Measurements from ENCODE around the gene DAAM1.

The DAAM1 gene

GRCh38 chr14:59318908-59319307 lies 130.4 kb downstream of the DAAM1 start:
- DNase-seq: no peak

- DNase-seq: peak; percentile 52
Observed at GRCh38 chr14:59320361-59320760, 131.9 kb downstream of the DAAM1 start.

DNA sequence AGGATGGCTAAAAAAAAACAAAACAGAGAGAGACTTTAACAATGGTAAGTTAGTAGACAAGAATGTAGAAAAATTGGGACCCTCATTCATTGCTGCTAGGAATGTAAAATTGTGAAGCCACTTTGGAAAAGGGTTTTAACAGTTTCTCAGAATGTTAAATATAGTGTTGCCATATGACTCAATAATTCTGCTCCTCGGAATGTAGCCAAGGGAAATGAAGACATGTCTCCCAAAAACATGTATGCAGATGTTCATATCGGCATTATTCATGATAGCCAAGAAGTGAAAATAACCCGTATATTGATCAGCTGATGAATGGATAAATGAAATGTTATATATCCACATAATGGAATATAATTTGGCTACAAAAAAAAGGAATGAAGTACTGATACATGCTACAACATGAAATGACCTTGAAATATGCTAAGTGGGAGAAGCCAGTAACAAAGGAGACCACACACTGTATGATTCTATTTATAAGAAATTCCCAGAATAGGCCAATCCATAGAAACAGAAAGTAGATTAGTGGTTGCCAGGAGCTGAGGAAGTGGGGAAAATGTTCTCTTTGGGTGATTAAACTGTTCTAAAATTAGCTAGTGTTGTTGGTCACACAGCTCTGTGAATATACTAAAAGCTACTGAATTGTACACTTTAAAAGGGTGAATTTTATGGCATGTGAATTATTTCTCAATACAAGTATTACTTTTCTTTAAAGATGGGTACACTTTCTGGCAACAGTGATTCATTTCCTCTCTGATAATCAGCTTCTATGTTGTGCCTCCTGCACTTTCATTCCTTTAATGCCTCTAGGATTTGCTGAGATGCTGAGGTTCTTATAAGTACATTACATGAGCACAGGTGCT lies 132.5 kb downstream of the DAAM1 start:
- DNase-seq: peak; percentile 80

GRCh38 chr14:59321626-59321949 lies 133.1 kb downstream of the DAAM1 start:
- no peak for DNase-seq

DNA sequence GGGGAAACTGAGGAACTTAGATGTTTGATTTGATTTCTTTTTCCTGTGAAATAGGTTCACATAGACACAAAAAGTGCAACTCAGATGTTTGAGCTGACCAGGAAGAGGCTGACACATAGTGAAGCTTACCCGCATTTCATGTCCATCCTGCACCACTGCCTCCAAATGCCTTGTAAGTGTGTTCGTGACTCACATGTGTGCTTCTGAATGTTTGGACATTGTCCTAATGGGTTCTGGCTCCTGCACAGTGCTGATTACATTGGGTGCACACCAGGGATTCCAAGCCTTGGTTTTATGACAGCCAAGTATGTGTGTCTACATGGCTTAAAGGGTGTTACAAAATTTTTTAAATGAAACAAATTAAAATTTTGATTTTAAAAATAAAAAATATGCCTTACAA lies 137.4 kb downstream of the DAAM1 start:
- DNase-seq: no peak

DNA sequence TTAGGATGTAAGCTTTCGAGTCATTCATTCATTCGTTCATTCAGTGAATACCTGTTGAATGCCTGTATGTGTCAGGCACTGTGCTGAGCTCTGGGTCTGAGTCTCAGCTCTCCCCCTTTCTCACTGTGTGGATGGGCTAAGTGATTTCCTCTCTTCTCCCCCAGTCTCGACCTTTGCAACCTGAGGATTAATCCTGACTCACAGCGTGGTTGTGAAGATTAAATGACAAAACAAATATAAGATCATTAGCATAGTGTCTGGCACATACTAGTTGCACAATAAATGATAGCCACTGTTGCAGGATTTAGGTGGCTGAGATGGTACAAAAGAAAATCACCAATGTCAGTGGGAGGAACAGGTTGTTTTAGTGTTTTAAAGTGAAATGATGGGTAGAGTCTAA lies 140.0 kb downstream of the DAAM1 start:
- DNase-seq: no peak

GRCh38 chr14:59330455-59330854 lies 142.0 kb downstream of the DAAM1 start:
- DNase-seq: no peak

GRCh38 chr14:59331217-59331616 lies 142.8 kb downstream of the DAAM1 start:
- no peak for DNase-seq

DNA sequence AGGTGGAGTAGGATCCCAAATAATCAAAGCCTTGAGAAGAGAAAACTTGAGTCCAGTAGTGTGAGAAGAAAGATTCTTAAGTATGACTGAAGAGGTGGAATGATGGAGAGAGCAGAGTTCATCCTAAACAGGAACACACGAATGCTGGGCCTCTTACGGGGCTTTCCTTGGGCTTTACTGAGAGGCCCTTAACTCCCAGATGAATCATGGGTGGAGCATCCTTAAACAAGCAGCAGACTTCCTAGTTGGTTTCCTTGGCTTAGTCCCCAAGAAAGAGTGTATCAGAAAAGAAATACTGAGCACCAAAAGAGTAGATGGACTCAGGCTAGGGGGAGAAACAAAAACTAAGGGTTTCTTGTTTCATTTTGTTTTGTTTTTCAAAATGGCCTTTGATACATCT lies 144.3 kb downstream of the DAAM1 start:
- DNase-seq: no peak

GRCh38 chr14:59333235-59333634 lies 144.8 kb downstream of the DAAM1 start:
- DNase-seq: no peak

DNA sequence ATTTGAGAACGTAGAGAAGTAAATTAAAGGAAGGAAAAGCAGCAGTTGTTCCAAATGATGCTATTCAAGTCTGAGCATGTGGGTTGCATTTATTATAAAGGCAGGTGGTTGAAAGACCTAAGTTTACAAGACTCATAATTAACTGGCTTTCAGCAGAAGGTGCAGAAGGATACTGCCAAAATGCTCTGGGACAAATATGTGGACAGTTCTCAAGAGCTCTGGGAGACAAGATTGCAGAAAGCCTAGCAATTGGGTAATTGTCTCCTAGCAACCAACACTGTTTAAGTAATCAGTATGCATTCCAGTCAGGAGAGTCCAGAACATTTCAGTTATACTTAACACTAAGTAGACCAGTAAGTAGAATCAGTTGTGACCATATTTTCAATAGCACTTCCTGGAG lies 145.2 kb downstream of the DAAM1 start:
- peak; percentile 32 for DNase-seq

DNA sequence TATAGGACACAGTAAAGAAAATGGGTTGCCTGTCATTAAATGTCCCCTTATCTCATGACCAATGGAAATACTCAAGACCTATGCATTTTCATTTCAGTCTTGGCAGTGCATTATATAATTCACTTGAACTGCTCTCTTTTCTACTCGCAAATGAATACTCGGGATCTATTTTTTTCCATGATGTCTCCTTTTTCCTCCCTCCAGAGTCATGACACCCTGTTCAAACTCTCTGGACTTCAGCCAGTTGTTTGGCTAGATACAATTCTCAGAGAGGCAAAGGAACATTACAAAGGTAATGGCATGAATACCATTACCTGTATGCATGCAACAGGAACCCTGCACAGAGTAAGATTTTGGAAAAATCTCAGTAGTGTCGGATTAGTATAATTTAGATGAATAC lies 145.8 kb downstream of the DAAM1 start:
- DNase-seq: no peak

DNA sequence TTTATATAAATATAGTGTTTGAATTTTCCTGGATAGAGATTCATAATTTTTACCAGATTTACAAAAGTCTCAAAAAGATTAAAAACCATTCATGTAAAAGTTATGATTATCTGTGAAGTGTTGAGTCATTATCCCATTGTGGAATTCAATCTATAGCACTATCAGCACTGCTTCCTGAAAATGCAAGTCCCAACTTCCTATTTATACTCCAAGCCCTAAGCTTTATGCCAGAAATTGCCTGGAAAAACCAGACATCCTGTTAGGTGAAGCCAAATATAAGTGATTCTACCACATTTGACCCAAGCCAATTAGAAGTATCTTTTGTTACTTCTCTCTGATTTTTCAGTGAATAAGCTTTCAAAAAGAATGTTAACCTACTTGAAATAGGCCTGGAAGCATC lies 147.6 kb downstream of the DAAM1 start:
- no peak for DNase-seq

DNA sequence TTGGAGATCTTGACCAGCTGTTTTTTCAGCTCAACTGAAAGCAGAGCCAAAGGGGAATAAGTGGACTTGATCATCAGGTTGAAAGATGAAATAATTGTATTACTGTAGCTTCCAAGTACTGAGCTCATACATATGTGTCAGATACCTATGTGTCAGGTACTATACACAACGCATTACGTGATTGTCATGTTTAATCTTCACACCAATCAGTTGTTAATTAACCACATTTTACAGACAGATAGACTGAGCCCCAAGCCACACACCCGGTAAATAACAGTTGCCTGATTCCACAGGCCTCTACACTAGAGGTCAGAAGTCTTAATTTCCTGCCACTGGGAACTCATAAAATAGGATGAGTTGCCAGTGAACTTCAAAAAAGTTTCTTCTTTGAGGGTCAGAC lies 148.2 kb downstream of the DAAM1 start:
- no peak for DNase-seq

GRCh38 chr14:59337141-59337611 lies 148.7 kb downstream of the DAAM1 start:
- peak; percentile 60 for DNase-seq

DNA sequence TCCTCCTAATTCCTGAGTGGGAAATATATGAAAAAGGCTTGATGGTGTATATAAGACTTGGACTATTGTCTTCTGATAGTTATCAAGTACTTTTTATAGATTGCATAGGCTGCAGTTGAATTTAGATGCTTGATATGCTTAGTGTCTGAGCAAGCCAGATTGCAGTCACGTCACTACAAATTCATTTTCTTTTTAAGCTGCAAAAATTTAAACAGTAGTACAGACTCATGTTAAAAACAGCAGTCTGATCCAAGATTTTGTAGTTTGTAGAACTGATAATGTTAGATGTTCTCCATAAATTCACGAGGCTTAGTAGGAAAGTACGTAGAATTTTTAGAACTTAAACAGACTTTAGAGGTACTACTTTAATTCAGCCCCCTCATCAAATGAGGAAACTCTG lies 150.3 kb downstream of the DAAM1 start:
- DNase-seq: no peak

DNA sequence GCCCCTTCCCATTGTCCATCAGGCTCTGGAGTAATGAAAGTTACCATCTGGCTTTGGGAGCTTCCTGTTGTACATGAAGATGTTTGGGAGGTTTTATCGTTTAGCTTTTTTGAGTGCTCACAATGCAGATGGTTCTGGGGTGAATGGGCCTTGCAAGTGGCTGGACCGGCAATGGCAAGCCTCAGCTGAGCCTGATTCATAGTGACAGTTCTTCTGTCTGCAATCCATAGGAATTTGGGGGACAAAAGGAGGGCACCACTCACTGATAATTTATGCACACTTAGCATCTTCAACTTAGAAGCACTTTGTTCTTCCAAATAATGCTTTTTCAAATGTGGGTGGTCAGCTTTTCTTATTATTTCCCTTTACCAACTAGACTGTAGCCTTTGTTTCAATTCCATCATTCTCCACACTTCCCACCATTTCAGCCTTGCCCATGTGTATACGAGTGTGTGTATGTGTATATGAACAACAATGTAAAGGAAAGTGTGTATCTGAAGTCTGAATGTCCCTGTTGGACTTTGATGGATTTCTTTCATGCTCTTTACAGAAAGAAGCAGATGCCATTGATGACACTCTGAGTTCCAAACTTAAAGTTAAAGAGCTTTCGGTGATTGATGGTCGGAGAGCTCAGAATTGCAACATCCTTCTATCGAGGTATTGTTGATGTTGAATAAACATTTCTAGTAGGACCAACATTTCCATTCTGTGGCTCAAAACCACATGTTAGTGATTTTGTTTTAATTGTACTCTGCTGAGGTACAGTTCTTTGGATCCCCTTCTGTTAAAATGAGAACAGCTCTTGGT lies 151.3 kb downstream of the DAAM1 start:
- DNase-seq: no peak

- no peak for DNase-seq
Observed at GRCh38 chr14:59341858-59342477, 153.5 kb downstream of the DAAM1 start.

GRCh38 chr14:59342516-59343484 lies 154.3 kb downstream of the DAAM1 start:
- DNase-seq: no peak

GRCh38 chr14:59343585-59343984 lies 155.1 kb downstream of the DAAM1 start:
- DNase-seq: no peak

- DNase-seq: no peak
Observed at GRCh38 chr14:59344016-59344415, 155.5 kb downstream of the DAAM1 start.

- no peak for DNase-seq
Observed at GRCh38 chr14:59344691-59345455, 156.4 kb downstream of the DAAM1 start.

Measured in inflammatory macrophage treated with lipopolysaccharide for 4 hours (primary cell).